Endothelial cell of umbilical vein (primary cell): ENCODE measurements around the gene ALKBH5. TPM values are rescaled to one million over a fixed set of nuclear protein-coding genes. Genes with fewer than 3 reads are reported as not detected.
A peak's percentile ranks its signal among the peaks of the same experiment; 100 is the strongest.

Experiments
- BruUV-seq: library from RNA; stranded (reverse); fragments of 400-500 nt; replicated peaks from 2 replicates; lab custom pipeline; 2021; lab: Mats Ljungman, UMichigan
- CTCF ChIA-PET: fragments of 300-600, 350-600 bp; sonication (Branson Sonifier 250); formaldehyde crosslinking; loops from one replicate; lab custom pipeline; 2021; ENCODE audit warnings: antibody characterized with exemption, inconsistent platforms; lab: Charles Lee
- POLR2A ChIA-PET: fragments of 300-600, 350-600 bp; sonication (Branson Sonifier 250); formaldehyde crosslinking; loops from one replicate; lab custom pipeline; 2021; ENCODE audit warnings: antibody characterized with exemption, inconsistent platforms; lab: Charles Lee
- DNase-seq: peaks from one replicate; pipeline ENCODE4 v3.0.0-alpha.2; 2011; ENCODE audit warnings: low read depth, low spot score
- FAIRE-seq: peaks from 2 replicates; lab custom pipeline; 2011; peaks lifted over from hg19 to GRCh38; lab: Jason Lieb, UNC
- H2AFZ ChIP-seq: 2 replicates; pipeline ENCODE4 v1.6.0; 2012; ENCODE audit warnings: low read depth, low read length, control low read depth, inconsistent platforms
- H3K27ac ChIP-seq: 2 replicates; pipeline ENCODE4 v1.5.1; 2011; ENCODE audit warnings: low read depth, mild to moderate bottlenecking, control low read depth, low read length, moderate library complexity; ENCODE audit not compliant: insufficient read depth
- H3K27me3 ChIP-seq, 2 experiments: 2 replicates each; pipeline versions ENCODE4 v1.6.0 to v1.6.1; 2011; ENCODE audit warnings: low read length in 2 of 2, mixed read lengths in 1 of 2; ENCODE audit not compliant: control insufficient read depth in 2 of 2, insufficient read depth in 2 of 2
- H3K36me3 ChIP-seq, 2 experiments: 2 replicates in 1 of 2; 3 replicates in 1 of 2; pipeline ENCODE4 v1.5.1; 2011; ENCODE audit warnings: low read length in 2 of 2, mild to moderate bottlenecking in 1 of 2, moderate library complexity in 1 of 2; ENCODE audit not compliant: control insufficient read depth in 2 of 2, insufficient read depth in 2 of 2; ENCODE audit errors: extremely low read depth in 1 of 2
- H3K4me1 ChIP-seq: 3 replicates; pipeline ENCODE4 v1.5.1; 2011; ENCODE audit warnings: mild to moderate bottlenecking, low read length; ENCODE audit not compliant: control insufficient read depth, insufficient read depth; ENCODE audit errors: extremely low read depth
- H3K4me2 ChIP-seq: 2 replicates; pipeline ENCODE4 v1.6.1; 2011; ENCODE audit warnings: low read length, control low read depth, mixed read lengths; ENCODE audit not compliant: insufficient read depth
- H3K4me3 ChIP-seq, 3 experiments: fragments of 200-600 bp in 1 of 3; sonication (generic), shearing (Covaris generic) in 1 of 3; replicated peaks in 1 of 3; 2 replicates each; pipeline ENCODE4 v1.5.1; 2011 to 2016; ENCODE audit warnings: control low read depth in 3 of 3, low read length in 3 of 3, mild to moderate bottlenecking in 2 of 3, inconsistent platforms in 1 of 3, low read depth in 1 of 3, moderate library complexity in 1 of 3; ENCODE audit not compliant: insufficient read depth in 1 of 3
- H3K79me2 ChIP-seq: 2 replicates; pipeline ENCODE4 v1.6.0; 2012; ENCODE audit warnings: low read length, inconsistent platforms; ENCODE audit not compliant: control insufficient read depth, insufficient read depth
- H3K9ac ChIP-seq: replicated peaks from 2 replicates; pipeline ENCODE3; 2011; ENCODE audit warnings: low read length, control low read depth; ENCODE audit not compliant: insufficient read depth; ENCODE audit errors: extremely low read depth
- H3K9me1 ChIP-seq: replicated peaks from 3 replicates; pipeline ENCODE4 v1.6.0; 2011; ENCODE audit warnings: mild to moderate bottlenecking, low read length; ENCODE audit not compliant: control insufficient read depth, insufficient read depth; ENCODE audit errors: extremely low read depth
- H3K9me3 ChIP-seq: replicated peaks from 2 replicates; pipeline ENCODE4 v1.5.1; 2012; ENCODE audit warnings: low read length, inconsistent platforms; ENCODE audit not compliant: control insufficient read depth, insufficient read depth
- H4K20me1 ChIP-seq: replicated peaks from 2 replicates; pipeline ENCODE3; 2011; ENCODE audit warnings: mild to moderate bottlenecking, low read length; ENCODE audit not compliant: control insufficient read depth, insufficient read depth; ENCODE audit errors: extremely low read depth
- CTCF ChIP-seq, 2 donors: IDR thresholded peaks; 1 replicate in 1 of 2; 2 replicates in 1 of 2; pipeline ENCODE4 v1.5.1; 2011; ENCODE audit warnings: low read length in 2 of 2, mild to moderate bottlenecking in 2 of 2, moderate library complexity in 2 of 2, control low read depth in 1 of 2, inconsistent platforms in 1 of 2, low read depth in 1 of 2; ENCODE audit not compliant: insufficient read depth in 1 of 2; ENCODE audit errors: extremely low read depth in 1 of 2
- EZH2 ChIP-seq: IDR thresholded peaks from 2 replicates; pipeline ENCODE4 v1.6.1; 2012; ENCODE audit warnings: borderline replicate concordance, low read depth, mild to moderate bottlenecking, moderate library complexity, low read length, inconsistent platforms; ENCODE audit not compliant: severe bottlenecking
- FOS ChIP-seq: IDR thresholded peaks from 2 replicates; pipeline ENCODE4 v1.6.1; 2011; ENCODE audit warnings: mild to moderate bottlenecking, low read length, moderate library complexity, borderline replicate concordance; ENCODE audit not compliant: insufficient read depth
- GATA2 ChIP-seq: IDR thresholded peaks from 2 replicates; pipeline ENCODE4 v1.7.0; 2011; ENCODE audit warnings: low read depth, mild to moderate bottlenecking, moderate library complexity, mixed read lengths, low read length; ENCODE audit not compliant: insufficient read length, insufficient read depth
- JUN ChIP-seq: IDR thresholded peaks from 2 replicates; pipeline ENCODE4 v1.6.1; 2011; ENCODE audit warnings: borderline replicate concordance, low read depth; ENCODE audit not compliant: insufficient read length, insufficient read depth
- MAX ChIP-seq: IDR thresholded peaks from 2 replicates; pipeline ENCODE4 v1.6.1; 2011; ENCODE audit not compliant: insufficient read depth, insufficient read length
- MYC ChIP-seq: IDR thresholded peaks from one replicate; pipeline ENCODE4 v1.6.1; 2011; ENCODE audit warnings: mild to moderate bottlenecking, low read depth, low read length
- POLR2A ChIP-seq: IDR thresholded peaks from 2 replicates; pipeline ENCODE4 v1.6.1; 2012; ENCODE audit warnings: low read depth, mild to moderate bottlenecking, control low read depth, low read length
- POLR2AphosphoS5 ChIP-seq: IDR thresholded peaks from 2 replicates; pipeline ENCODE4 v1.6.1; 2012; ENCODE audit warnings: low read depth, mild to moderate bottlenecking, control low read depth, low read length, moderate library complexity; ENCODE audit not compliant: insufficient read depth
- dilution Hi-C: fragments of 300-500 bp; cut with MboI; formaldehyde crosslinking; loops from one replicate; pipeline ENCODE4 v1.15.0; 2019; ENCODE audit warnings: low sequenced_read_pairs; ENCODE audit not compliant: extremely low pct_ligation_motif_present
- intact Hi-C: fragments of 100-400 bp; cut with micrococcal nuclease; formaldehyde crosslinking; loops from one replicate; pipeline ENCODE4 v1.10.0; 2022
- polyA plus RNA-seq, 4 experiments: library from polyadenylated mRNA; depleted of rRNA in 3 of 4; stranded (reverse) in 3 of 4; unstranded in 1 of 4; fragments of >200 nt; gene quantifications; 2 replicates each; pipeline versions ENCODE4 v1.2.1 to v1.2.3, GENCODE V29; 2011 to 2012; ENCODE audit warnings: missing spikeins in 1 of 4
- total RNA-seq: library from RNA; stranded (reverse); gene quantifications from 2 replicates; pipeline ENCODE4 v1.2.3, GENCODE V29; 2021

The ALKBH5 gene
- total and polyA plus RNA-seq, 2 donors (not counting 3 experiments of a cell fraction or from before 2014, with no cell fraction given) = 55.3 to 71.0 TPM

GRCh38 chr17:18248811-18249210 is 65.2 kb downstream of the ALKBH5 start:
- H2AFZ ChIP-seq = no peak overlapping the region
- dilution Hi-C loops = no loop called here
- no peaks in the 10 kb centered on the region for H4K20me1 ChIP-seq
- DNase-seq = no peak
- no peaks in the 10 kb centered on the region for H3K9me1 ChIP-seq
- peak overlapping the region; percentile 82 for H3K27ac ChIP-seq
- peaks cover 23% of the 10 kb centered on the region for H3K4me1 ChIP-seq
- H3K79me2 ChIP-seq = no peaks in the 10 kb centered on the region
- intact Hi-C loops = loop anchor here (5.0 kb wide), 1 partner anchor 53 kb away; no protein-coding TSS in a partner anchor
- BruUV-seq = TSS peak; percentile 68
- H3K36me3 ChIP-seq = peaks cover 17 to 58% of the 10 kb centered on the region in 2 experiments
- H3K27me3 ChIP-seq = no peaks in the 10 kb centered on the region
- POLR2A ChIA-PET = interaction anchor here (1.3 kb wide), 1 partner anchor 24 kb away, joined by 4 read pairs; the partner anchor contains the start of gene LLGL1
- H3K4me2 ChIP-seq = no peak overlapping the region
- TF ChIP-seq JUN (no peak), MAX (no peak), GATA2 (no peak), CTCF (IDR thresholded peaks at IDR 0.05; ENCODE audit: extremely low read depth in 1 of 2, insufficient read depth in 1 of 2, low read depth in 1 of 2, low read length in 2 of 2) (no peak), EZH2 (no peak), MYC (no peak), POLR2AphosphoS5 (no peak), FOS (no peak), POLR2A (no peak)
- no peak overlapping the region for H3K4me3 ChIP-seq
- peak overlapping the region; percentile 33 for H3K9ac ChIP-seq
- no peaks in the 10 kb centered on the region for H3K9me3 ChIP-seq
- CTCF ChIA-PET = interaction anchor here (0.6 to 2.5 kb wide), 18 partner anchors 8 to 248 kb away, joined by 3 to 13 read pairs (median 3); no protein-coding TSS in a partner anchor
- FAIRE-seq = no peak
